ENCODE results near the gene RAB39A. TPM values are rescaled to one million over a fixed set of nuclear protein-coding genes. Genes with fewer than 3 reads are reported as not detected.
"Not testable (repeated sequence)": the region's sequence is repeated elsewhere in the genome, so short reads cannot be mapped to it uniquely, and the experiment has no call there.

RAB39A gene
- polyA plus RNA-seq (ENCODE audit: insufficient read length in 4 of 4): 1 to 10 TPM in 1 of 4 donors, under 1 TPM in 3; 0.52 to 1.2 (median 0.66) TPM

GRCh38 chr11:107928046-107928766 is at the start of gene RAB39A:
Gene RAB39A (plus strand): TSS chr11:107928448. CDS start chr11:107928569, 121 bp downstream.
- peak; percentile 61 to 67 (median 64) for DNase-seq (ENCODE audit: low read depth in 4 of 4, low spot score in 3 of 4)

- not testable (repeated sequence) for DNase-seq (ENCODE audit: low read depth in 4 of 4, low spot score in 3 of 4)
Observed at GRCh38 chr11:107881471-107881870, 46.8 kb upstream of the RAB39A start.

GRCh38 chr11:107882095-107882820 is 46.0 kb upstream of the RAB39A start:
- no peak for DNase-seq (ENCODE audit: low read depth in 4 of 4, low spot score in 3 of 4)

- no peak for DNase-seq (ENCODE audit: low read depth in 4 of 4, low spot score in 3 of 4)
Observed at GRCh38 chr11:107898270-107898669, 30.0 kb upstream of the RAB39A start.

- DNase-seq (ENCODE audit: low read depth in 4 of 4, low spot score in 3 of 4): no peak
Observed at GRCh38 chr11:107908211-107908610, 20.0 kb upstream of the RAB39A start.

GRCh38 chr11:107912415-107912814 is 15.8 kb upstream of the RAB39A start:
- DNase-seq (ENCODE audit: low read depth in 4 of 4, low spot score in 3 of 4): not testable (repeated sequence)

- no peak for DNase-seq (ENCODE audit: low read depth in 4 of 4, low spot score in 3 of 4)
Observed at GRCh38 chr11:107915229-107915628, 13.0 kb upstream of the RAB39A start.

GRCh38 chr11:107916671-107917241 is 11.5 kb upstream of the RAB39A start:
- no peak for DNase-seq (ENCODE audit: low read depth in 4 of 4, low spot score in 3 of 4)

- no peak for DNase-seq (ENCODE audit: low read depth in 4 of 4, low spot score in 3 of 4)
Observed at GRCh38 chr11:107921997-107922396, 6.3 kb upstream of the RAB39A start.

- not testable (repeated sequence) for DNase-seq (ENCODE audit: low read depth in 4 of 4, low spot score in 3 of 4)
Observed at GRCh38 chr11:107923519-107923918, 4.7 kb upstream of the RAB39A start.

GRCh38 chr11:107924306-107924705 is 3.9 kb upstream of the RAB39A start:
- DNase-seq (ENCODE audit: low read depth in 4 of 4, low spot score in 3 of 4): no peak

- no peak for DNase-seq (ENCODE audit: low read depth in 4 of 4, low spot score in 3 of 4)
Observed at GRCh38 chr11:107927559-107927958, 689 bp upstream of the RAB39A start.

GRCh38 chr11:107928767-107929507 is 689 bp downstream of the RAB39A start:
- DNase-seq (ENCODE audit: low read depth in 4 of 4, low spot score in 3 of 4): no peak

- DNase-seq (ENCODE audit: low read depth in 4 of 4, low spot score in 3 of 4): no peak
Observed at GRCh38 chr11:107929611-107930200, 1.5 kb downstream of the RAB39A start.

GRCh38 chr11:107931206-107931605 is 3.0 kb downstream of the RAB39A start:
- no peak for DNase-seq (ENCODE audit: low read depth in 4 of 4, low spot score in 3 of 4)

- no peak for DNase-seq (ENCODE audit: low read depth in 4 of 4, low spot score in 3 of 4)
Observed at GRCh38 chr11:107947904-107948303, 19.7 kb downstream of the RAB39A start.

GRCh38 chr11:107948328-107948727 is 20.1 kb downstream of the RAB39A start:
- DNase-seq (ENCODE audit: low read depth in 4 of 4, low spot score in 3 of 4): not testable (repeated sequence)

- no peak for DNase-seq (ENCODE audit: low read depth in 4 of 4, low spot score in 3 of 4)
Observed at GRCh38 chr11:107951155-107951554, 22.9 kb downstream of the RAB39A start.

- DNase-seq (ENCODE audit: low read depth in 4 of 4, low spot score in 3 of 4): no peak
Observed at GRCh38 chr11:107953446-107953845, 25.2 kb downstream of the RAB39A start.

GRCh38 chr11:107956543-107956942 is 28.3 kb downstream of the RAB39A start:
- no peak for DNase-seq (ENCODE audit: low read depth in 4 of 4, low spot score in 3 of 4)

Measured in right renal pelvis (tissue), 4 donors.